ENCODE results near the gene UNC93B1. TPM values are rescaled to one million over a fixed set of nuclear protein-coding genes. Genes with fewer than 3 reads are reported as not detected.

UNC93B1 gene
- total RNA-seq, 4 donors from 2014 or later = 43.5 to 75.9 (median 44.2) TPM

DNA sequence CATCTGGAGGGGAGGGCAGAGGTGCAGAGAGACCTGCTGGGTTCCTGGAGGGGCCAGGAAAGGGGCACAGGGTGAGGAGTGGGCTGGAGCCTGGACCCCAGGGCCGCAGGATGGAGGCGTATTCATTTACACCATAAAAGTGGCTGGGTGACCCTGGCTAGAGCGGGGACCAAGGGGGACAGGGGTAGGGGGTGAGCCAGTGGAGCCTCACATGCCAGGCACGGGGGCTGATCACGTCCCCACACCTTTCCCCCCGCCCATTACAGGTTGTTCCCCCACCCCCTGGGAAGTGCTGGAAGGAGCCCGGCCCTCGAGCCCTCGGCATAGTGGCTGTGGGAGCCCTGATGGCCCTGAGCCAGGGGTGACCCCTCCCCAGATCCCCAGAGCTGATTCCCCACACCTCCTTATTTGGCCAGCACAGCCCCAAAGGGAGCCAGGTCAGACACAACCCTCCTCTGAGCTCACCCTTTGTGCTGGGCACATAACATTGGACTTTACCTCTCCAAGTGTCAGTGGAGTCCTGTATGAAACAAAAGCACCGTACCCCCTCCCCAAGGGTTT lies 35.7 kb upstream of the UNC93B1 start:
- 32 to 44% methylated on average over 6 of the region's 10 CpGs for WGBS, 2 donors
- Histone ChIP-seq H3K27ac (peak overlapping the region; percentile 71 to 94 (median 94)), H3K27me3 (no peaks in the 10 kb centered on the region), H3K36me3 (peaks cover 0 to 53% (median 2%) of the 10 kb centered on the region in 3 donors), H3K4me3 (peak overlapping the region; percentile 57 to 95 (median 74)), H3K4me1 (peaks cover 0 to 76% (median 40%) of the 10 kb centered on the region in 4 donors), H3K9me3 (no peaks in the 10 kb centered on the region)
- no peak for DNase-seq (ENCODE audit: low spot score in 2 of 2)
- TF ChIP-seq, protein P1, sequence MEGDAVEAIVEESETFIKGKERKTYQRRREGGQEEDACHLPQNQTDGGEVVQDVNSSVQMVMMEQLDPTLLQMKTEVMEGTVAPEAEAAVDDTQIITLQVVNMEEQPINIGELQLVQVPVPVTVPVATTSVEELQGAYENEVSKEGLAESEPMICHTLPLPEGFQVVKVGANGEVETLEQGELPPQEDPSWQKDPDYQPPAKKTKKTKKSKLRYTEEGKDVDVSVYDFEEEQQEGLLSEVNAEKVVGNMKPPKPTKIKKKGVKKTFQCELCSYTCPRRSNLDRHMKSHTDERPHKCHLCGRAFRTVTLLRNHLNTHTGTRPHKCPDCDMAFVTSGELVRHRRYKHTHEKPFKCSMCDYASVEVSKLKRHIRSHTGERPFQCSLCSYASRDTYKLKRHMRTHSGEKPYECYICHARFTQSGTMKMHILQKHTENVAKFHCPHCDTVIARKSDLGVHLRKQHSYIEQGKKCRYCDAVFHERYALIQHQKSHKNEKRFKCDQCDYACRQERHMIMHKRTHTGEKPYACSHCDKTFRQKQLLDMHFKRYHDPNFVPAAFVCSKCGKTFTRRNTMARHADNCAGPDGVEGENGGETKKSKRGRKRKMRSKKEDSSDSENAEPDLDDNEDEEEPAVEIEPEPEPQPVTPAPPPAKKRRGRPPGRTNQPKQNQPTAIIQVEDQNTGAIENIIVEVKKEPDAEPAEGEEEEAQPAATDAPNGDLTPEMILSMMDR (IDR thresholded peaks at IDR 0.05) = no peak
- TF ChIP-seq EP300 (IDR thresholded peaks at IDR 0.05) = no peak

DNA sequence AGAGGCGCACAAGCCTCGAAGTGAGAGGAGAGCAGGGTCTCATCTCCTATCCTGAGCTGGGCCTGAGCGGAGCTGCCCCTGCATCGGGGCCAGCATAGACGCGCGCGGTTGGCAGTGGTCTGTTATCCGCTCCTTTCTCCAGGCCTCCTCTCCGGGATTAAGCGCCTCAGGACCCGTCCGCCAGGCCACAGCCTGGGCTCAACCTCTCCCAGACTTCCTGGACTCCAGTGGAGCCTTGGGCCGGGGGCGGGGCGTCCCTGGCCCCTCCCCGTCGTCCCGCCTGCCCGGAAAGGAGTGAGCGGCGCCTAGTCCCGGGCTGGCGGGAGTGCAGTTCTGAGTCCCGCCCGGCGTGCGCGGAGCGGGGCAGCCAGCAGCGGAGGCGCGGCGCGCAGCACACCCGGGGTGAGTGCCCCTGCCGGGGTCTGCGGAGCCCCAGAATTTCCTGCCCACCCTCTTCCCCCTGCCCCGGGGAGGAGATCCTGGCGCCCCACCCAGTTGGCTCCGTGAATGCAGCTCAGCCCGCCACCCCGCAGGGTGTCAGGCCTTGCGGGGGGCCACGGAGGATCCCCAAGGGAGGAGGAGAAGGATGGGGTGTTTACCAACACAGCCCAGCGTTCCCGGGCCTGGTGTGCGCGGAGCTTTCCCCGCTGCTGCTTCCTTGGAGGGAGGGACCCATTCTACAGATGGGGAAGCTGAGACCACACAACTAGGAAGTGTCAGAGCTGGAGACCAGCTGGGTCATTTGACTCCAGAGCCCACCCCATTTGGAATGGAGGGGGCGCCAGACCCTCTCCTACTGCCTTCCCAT lies 35.0 kb upstream of the UNC93B1 start, which contains the start of gene TCIRG1:
Gene TCIRG1 (plus strand): TSS at position 308 of the 808 bp plus-strand sequence. CDS start 2,247 bp downstream, outside the sequence.
- Histone ChIP-seq H3K36me3 (peaks cover 0 to 53% (median 2%) of the 10 kb centered on the region in 3 donors), H3K9me3 (no peaks in the 10 kb centered on the region), H3K27me3 (no peaks in the 10 kb centered on the region), H3K27ac (peak within 1 kb of the TSS; percentile 71 to 94 (median 94)), H3K4me3 (peak within 1 kb of the TSS; percentile 57 to 95 (median 74)), H3K4me1 (peaks cover 0 to 76% (median 40%) of the 10 kb centered on the region in 4 donors)
- WGBS, 2 donors = 11 to 31% methylated on average over 8 to 29 of the region's 51 CpGs
- DNase-seq (ENCODE audit: low spot score in 2 of 2) = peak; percentile 83 to 84
- TF ChIP-seq EP300 (IDR thresholded peaks at IDR 0.05) (peak in 1 of 2 donors; percentile 94), POLR2A (IDR thresholded peaks at IDR 0.05) (peak; percentile 87 to 97)
- TF ChIP-seq, protein P1 (IDR thresholded peaks at IDR 0.05) = peak in 2 of 5 experiments; percentile 77 to 79

DNA sequence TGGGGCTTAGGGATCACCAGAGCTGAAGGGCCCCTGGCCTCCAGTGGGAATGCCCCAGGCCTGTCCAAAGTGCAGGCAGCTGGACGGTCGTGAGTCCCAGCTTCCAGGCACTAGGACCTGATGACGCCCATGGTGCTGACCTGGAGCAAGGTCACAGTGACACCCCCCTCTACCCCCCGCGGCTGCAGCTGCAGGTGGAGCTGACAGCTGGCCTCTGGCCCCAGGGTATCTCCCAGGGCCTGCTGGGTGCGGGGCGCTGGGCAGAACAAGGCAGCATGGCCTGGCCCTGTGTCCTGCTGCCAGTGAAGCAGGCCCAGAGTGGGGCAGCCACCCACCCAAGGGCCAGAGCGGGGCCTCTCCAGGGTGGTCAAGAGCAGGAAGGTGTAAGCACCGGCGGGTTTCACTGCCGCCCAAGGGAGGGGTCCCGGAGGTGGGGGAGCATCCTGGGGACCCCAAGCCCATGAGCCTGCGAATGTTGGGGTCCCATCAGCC lies 34.4 kb upstream of the UNC93B1 start:
- Histone ChIP-seq H3K36me3 (peaks cover 0 to 53% (median 6%) of the 10 kb centered on the region in 3 donors), H3K4me3 (peak overlapping the region; percentile 57 to 95 (median 74)), H3K27me3 (no peaks in the 10 kb centered on the region), H3K9me3 (no peaks in the 10 kb centered on the region), H3K4me1 (peaks cover 0 to 71% (median 40%) of the 10 kb centered on the region in 4 donors), H3K27ac (peak overlapping the region; percentile 71 to 94 (median 94))
- DNase-seq (ENCODE audit: low spot score in 2 of 2) = no peak
- WGBS, 2 donors = 28 to 34% methylated on average over 11 of the region's 13 CpGs
- TF ChIP-seq, protein P1 (IDR thresholded peaks at IDR 0.05) = no peak
- TF ChIP-seq EP300 (IDR thresholded peaks at IDR 0.05) (no peak), POLR2A (IDR thresholded peaks at IDR 0.05) (no peak)

DNA sequence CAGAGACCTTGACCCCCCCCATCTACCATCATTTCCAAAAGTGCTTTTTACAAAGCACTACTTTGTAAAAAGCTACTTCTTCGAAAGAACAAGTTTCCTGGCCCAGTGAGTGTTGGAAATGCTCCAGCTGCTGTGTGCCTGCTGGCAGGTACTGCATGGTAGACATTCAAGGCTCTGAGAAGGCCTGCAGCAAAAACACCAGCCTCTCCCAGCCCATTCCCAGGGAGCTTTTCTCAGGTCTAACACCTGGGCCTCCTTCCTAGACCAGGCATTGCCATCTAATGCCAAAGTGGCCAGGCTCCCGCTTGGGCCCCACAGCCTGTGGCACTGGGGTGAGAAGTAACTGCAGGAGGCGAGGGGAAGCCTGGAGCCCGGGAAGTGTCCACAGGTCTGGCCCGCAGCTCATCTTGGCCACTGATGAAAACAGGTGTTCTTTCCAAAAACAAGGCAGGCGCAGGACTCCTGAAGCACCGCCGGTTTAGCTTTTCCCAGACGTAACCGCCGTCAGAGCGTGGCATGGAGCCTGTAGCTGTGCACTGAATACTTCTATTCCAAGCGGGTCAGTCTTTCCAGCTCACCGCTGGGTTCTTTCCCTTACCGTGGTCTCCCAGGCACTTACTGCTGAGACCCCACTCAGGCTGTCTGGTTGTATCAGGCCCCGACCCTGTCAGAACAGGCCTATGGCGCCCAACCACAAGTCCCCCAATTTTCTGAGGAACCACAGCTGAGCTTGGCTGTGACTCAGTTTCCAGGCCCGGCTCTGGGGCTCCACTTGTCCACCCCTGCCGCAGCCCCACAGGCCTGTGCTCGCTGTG lies 33.7 kb upstream of the UNC93B1 start:
- Histone ChIP-seq H3K4me1 (peaks cover 0 to 71% (median 40%) of the 10 kb centered on the region in 4 donors), H3K27me3 (no peaks in the 10 kb centered on the region), H3K36me3 (peaks cover 0 to 53% (median 6%) of the 10 kb centered on the region in 3 donors), H3K4me3 (peak overlapping the region in 1 of 4 donors; percentile 77), H3K27ac (peak overlapping the region; percentile 71 to 94 (median 94)), H3K9me3 (no peaks in the 10 kb centered on the region)
- 78 to 80% methylated on average over 19 to 20 of the region's 20 CpGs for WGBS, 2 donors
- TF ChIP-seq, protein P1 (IDR thresholded peaks at IDR 0.05) = no peak
- no peak for TF ChIP-seq EP300 (IDR thresholded peaks at IDR 0.05)
- no peak for TF ChIP-seq POLR2A (IDR thresholded peaks at IDR 0.05)
- DNase-seq (ENCODE audit: low spot score in 2 of 2) = no peak
